Type B pancreatic cell (in vitro differentiated cells): Measurements from ENCODE around the gene RBBP4. TPM values are rescaled to one million over a fixed set of nuclear protein-coding genes. Genes with fewer than 3 reads are reported as not detected.

ENCODE experiments used
- DNase-seq: peaks from one replicate; pipeline ENCODE4 v3.0.0; 2021; ENCODE audit warnings: mixed read lengths; ENCODE audit not compliant: unreplicated experiment; ENCODE audit errors: extremely low spot score
- H3K27ac Mint-ChIP-seq: 2 replicates; pipeline ENCODE4 v1.8.0; 2021; ENCODE audit warnings: mild to moderate bottlenecking, mixed read lengths
- H3K27me3 Mint-ChIP-seq: 2 replicates; pipeline ENCODE4 v1.8.0; 2021; ENCODE audit warnings: mixed read lengths
- H3K36me3 Mint-ChIP-seq: 2 replicates; pipeline ENCODE4 v1.8.0; 2021; ENCODE audit warnings: mixed read lengths
- H3K4me1 Mint-ChIP-seq: one replicate; pipeline ENCODE4 v1.8.0; 2021; ENCODE audit warnings: mixed read lengths; ENCODE audit not compliant: unreplicated experiment
- H3K4me3 Mint-ChIP-seq: 2 replicates; pipeline ENCODE4 v1.8.0; 2021; ENCODE audit warnings: mild to moderate bottlenecking, mixed read lengths
- H3K9me3 Mint-ChIP-seq: 2 replicates; pipeline ENCODE4 v1.8.0; 2021; ENCODE audit warnings: mixed read lengths
- total RNA-seq: library from RNA; stranded (reverse); gene quantifications from 2 replicates; pipeline ENCODE4 v1.2.1, GENCODE V29; 2021; ENCODE audit warnings: low replicate concordance
- TF ChIP-seq, protein P1 (sequence below): fragments of 200-600 bp; sonication (generic); conservative IDR thresholded peaks from 2 replicates; pipeline ENCODE4 v1.5.0; 2021; ENCODE audit warnings: antibody characterized with exemption, mild to moderate bottlenecking

The RBBP4 gene
- total RNA-seq, 1 donor from 2014 or later, result 386 TPM

DNA sequence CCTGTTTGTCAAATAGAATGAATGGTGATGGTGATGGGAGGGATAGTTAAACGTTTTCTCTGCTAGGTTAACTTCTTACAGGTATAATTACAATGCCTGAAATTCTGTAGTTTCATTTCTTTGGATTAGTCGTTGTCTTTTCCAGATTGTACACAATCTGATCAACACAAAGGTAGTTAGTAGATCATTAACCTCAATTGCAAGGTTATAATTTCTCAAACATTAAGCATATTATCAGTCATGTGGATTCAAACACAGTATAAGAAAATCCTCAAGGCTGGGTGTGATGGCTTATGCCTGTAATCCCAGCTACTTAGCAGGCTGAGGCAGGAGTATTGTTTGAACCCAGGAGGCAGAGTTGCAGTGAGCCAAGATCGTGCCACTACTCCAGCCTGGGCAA is 31.0 kb downstream of the RBBP4 start:
- Mint-ChIP-seq H3K27me3 (no peaks in the 10 kb centered on the region), H3K36me3 (peaks cover 39% of the 10 kb centered on the region), H3K4me3 (no peak overlapping the region), H3K4me1 (peaks cover 10% of the 10 kb centered on the region), H3K27ac (peak overlapping the region; percentile 31), H3K9me3 (no peaks in the 10 kb centered on the region)
- no peak for DNase-seq
- TF ChIP-seq, protein P1, sequence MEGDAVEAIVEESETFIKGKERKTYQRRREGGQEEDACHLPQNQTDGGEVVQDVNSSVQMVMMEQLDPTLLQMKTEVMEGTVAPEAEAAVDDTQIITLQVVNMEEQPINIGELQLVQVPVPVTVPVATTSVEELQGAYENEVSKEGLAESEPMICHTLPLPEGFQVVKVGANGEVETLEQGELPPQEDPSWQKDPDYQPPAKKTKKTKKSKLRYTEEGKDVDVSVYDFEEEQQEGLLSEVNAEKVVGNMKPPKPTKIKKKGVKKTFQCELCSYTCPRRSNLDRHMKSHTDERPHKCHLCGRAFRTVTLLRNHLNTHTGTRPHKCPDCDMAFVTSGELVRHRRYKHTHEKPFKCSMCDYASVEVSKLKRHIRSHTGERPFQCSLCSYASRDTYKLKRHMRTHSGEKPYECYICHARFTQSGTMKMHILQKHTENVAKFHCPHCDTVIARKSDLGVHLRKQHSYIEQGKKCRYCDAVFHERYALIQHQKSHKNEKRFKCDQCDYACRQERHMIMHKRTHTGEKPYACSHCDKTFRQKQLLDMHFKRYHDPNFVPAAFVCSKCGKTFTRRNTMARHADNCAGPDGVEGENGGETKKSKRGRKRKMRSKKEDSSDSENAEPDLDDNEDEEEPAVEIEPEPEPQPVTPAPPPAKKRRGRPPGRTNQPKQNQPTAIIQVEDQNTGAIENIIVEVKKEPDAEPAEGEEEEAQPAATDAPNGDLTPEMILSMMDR, result no peak

DNA sequence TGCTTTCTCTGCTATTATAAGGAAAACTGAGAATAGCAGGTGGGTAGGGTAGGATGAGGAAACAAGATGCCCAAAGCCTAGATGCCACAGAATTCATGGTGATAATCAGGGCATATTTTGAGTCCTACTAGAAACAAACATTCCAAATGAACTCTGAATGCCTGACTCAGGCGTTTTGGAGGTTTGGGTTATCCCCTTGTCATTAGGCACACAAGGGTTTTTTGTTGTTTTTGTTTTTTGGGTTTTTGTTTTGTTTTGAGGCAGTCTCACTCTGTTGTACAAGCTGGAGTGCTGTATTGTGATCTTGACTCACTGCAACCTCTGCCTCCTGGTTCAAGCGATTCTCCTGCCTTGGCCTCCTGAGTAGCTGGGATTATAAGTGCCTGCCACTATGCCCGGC is 32.4 kb downstream of the RBBP4 start:
- H3K4me1 Mint-ChIP-seq, result peaks cover 14% of the 10 kb centered on the region
- no peaks in the 10 kb centered on the region for H3K27me3 Mint-ChIP-seq
- H3K4me3 Mint-ChIP-seq, result no peak overlapping the region
- H3K27ac Mint-ChIP-seq, result no peak overlapping the region
- TF ChIP-seq, protein P1, result no peak
- no peak for DNase-seq
- no peaks in the 10 kb centered on the region for H3K9me3 Mint-ChIP-seq
- H3K36me3 Mint-ChIP-seq, result peaks cover 35% of the 10 kb centered on the region

DNA sequence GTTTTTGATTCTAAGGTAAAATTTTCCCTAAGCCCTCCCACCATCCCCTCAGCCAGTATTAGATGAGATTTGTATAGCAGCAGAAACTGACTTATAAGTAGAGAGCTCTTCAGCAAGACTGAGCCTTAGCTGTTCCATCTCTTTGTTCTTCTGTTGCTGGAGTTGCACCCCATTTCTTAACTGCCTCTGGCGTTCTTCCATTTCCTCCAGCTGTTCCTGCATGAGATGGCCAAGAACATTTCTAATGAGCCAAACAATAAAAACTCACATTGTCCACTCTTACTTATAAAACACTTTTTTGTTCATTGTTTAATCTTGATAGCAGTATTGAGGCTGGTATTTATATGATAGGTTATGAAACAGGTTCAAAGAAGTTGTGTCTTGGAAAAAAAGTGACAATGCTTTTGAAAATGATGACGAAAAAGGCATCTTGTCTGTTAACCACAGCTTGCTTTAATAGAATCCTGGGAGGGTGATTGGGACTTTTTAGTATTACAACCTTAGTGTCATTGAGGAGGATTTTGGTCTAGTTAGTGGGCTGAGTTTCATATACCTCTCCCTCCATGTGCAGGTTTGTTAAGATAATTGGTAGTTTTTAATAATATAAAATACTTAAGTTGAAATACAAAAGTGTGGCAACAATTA is 33.3 kb downstream of the RBBP4 start:
- Mint-ChIP-seq H3K4me3 (no peak overlapping the region), H3K9me3 (no peaks in the 10 kb centered on the region), H3K4me1 (peaks cover 14% of the 10 kb centered on the region), H3K36me3 (peaks cover 34% of the 10 kb centered on the region), H3K27ac (peak overlapping the region; percentile 13), H3K27me3 (no peaks in the 10 kb centered on the region)
- TF ChIP-seq, protein P1, result no peak
- no peak for DNase-seq

DNA sequence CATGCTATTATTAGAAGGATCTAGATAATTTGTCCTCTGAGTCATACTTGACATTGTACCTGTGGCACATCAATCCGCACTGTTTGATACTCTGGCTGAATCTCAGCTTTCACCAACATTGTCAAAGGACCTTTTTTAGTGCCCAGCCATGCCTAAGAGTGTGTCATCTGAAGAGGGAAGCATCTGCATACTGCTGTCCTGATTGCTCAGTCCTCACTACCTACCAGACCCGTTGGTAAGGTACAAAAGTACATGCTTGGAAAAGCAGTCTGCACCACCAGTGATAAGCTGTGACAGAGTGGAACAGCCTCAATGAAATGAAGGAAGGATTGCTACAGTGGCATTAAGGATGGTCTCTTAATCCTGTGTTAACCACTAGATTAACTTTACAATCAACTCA is 34.5 kb downstream of the RBBP4 start:
- H3K9me3 Mint-ChIP-seq, result no peaks in the 10 kb centered on the region
- H3K4me3 Mint-ChIP-seq, result no peak overlapping the region
- TF ChIP-seq, protein P1, result no peak
- peaks cover 26% of the 10 kb centered on the region for H3K36me3 Mint-ChIP-seq
- H3K27ac Mint-ChIP-seq, result no peak overlapping the region
- no peaks in the 10 kb centered on the region for H3K27me3 Mint-ChIP-seq
- no peak for DNase-seq
- peaks cover 14% of the 10 kb centered on the region for H3K4me1 Mint-ChIP-seq

DNA sequence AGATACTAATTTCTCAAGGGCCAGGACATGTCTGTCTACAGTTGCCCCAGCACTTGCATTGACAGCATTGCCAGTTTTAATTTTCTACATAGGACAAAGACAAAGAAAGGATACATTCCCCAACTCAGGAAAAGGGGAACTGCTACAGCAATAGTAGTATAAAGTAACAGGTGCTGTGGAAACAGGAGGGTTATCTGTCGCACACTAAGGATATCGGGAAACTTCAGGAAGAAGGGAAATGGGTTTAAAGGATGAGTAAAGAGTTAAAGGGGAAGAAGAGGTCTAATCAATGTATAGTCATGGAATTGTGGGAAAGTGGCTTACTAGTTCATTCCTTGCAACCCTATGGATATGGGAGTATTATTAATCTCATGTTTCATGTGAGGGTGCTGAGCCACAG is 35.4 kb downstream of the RBBP4 start:
- peaks cover 8% of the 10 kb centered on the region for H3K4me1 Mint-ChIP-seq
- TF ChIP-seq, protein P1, result no peak
- no peak overlapping the region for H3K27ac Mint-ChIP-seq
- no peaks in the 10 kb centered on the region for H3K27me3 Mint-ChIP-seq
- H3K36me3 Mint-ChIP-seq, result peaks cover 17% of the 10 kb centered on the region
- no peak for DNase-seq
- H3K4me3 Mint-ChIP-seq, result no peak overlapping the region
- no peaks in the 10 kb centered on the region for H3K9me3 Mint-ChIP-seq
